HG02642 (cell line): ENCODE measurements around the gene NEURL3.
A peak's percentile ranks its signal among the peaks of the same experiment; 100 is the strongest.
"Not testable (repeated sequence)": the region's sequence is repeated elsewhere in the genome, so short reads cannot be mapped to it uniquely, and the experiment has no call there.

Experiments used
- ATAC-seq: cut with Tn5 transposase; IDR thresholded peaks from one replicate; pipeline ENCODE4 v1.9.1; 2021; ENCODE audit warnings: mild to moderate bottlenecking; ENCODE audit not compliant: unreplicated experiment, poor library complexity

Gene NEURL3

DNA sequence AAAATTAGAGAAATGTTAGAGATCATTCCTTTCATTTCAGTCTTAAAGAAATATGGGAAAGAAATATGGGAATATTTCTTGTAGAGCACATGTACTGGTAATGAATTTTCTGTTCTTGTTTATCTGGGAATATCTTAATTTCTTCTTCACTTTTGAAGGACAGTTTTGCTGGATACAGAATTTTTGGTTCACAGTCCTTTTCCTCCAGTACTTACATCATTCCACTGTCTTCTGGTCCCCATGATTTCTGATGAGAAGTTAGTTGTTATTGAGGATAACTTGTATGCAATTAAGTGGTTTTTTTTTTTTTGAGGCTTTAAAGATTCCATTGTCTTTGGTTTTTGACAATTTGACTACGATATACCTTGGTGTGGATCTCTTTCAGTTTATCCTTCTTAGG is 11.0 kb downstream of the NEURL3 start:
- ATAC-seq, result no peak

DNA sequence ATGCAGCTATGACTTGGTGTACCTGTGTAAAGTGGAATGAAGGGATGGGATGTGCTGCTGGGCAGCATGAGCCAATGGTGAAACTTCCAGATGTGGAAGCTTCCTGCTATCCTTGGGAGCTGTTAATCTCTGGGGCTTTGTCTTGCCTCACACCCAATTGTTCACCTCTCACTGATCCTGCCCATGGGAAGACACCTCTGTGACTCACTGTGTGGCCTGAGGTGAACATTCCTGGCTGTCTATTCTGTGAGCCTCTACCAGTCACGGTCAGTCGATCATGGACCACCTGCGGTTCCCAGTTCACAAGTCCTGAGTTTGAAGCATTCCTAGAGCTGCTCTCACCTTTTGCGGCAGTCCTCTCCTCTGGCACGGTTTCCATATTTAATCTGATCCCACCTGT is 12.1 kb downstream of the NEURL3 start:
- ATAC-seq, result no peak

DNA sequence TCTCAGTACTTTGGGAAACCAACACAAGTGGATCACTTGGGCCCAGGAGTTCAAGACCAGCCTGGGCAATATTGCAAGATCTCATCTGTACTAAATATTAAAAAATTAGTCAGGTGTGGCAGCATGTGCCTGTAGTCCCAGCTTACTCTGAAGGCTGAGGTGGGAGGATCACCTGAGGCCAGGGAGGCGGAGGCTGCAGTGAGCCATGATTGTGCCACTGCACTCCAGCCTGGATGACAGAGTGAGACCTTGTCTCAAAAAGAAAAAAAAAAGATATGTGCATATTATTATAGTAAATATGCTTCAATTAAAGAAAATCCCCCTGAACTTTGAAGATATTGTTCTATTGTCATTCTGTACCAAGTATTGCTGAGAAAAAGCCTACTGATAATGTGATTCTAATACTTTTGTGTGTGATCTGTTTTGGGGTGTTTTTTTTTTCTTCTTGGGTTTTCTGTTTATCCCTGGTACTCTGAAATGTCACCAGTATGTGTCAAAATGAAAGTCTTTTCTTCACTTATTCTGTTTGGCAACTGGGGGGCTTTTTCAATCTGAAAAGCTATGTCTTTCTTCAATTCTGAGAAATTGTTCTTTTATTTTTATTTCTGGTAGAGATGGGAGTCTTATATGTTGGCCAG is 13.2 kb downstream of the NEURL3 start:
- no peak for ATAC-seq

DNA sequence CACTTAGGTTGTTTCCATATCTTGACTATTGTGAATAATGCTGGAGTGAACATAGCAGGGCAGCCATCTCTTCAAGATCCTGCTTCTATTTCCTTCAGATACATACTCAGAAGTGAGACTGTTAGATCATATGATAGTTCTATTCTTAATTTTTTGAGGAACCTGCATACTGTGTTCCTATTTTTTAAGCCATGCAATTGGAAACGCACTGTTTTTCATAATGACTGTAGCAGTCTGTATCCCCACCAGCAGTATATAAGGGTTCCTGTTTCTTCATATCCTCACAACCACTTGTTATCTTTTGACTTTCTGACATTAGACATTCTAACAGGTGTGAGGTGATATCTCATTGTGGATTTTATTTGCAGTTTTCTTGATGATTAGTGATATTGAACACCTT is 15.5 kb downstream of the NEURL3 start:
- ATAC-seq, result no peak

DNA sequence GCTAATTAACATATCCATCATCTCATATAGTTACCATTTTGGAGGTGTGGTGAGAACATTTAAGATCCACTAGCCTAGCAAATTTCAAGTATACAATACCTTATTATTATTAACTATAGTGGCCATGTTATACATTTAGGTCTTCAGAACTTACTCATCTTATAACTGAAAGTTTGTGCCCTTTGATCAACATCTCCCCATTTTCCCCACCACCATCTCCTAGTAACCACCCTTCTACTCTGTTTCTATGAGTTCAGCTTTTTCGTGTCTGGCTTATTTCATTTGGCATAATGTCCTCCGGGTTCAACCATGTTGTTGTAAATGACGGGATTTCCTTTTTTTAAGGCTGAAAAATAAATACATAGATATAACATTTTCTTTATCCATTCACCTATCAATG is 15.9 kb downstream of the NEURL3 start:
- no peak for ATAC-seq

DNA sequence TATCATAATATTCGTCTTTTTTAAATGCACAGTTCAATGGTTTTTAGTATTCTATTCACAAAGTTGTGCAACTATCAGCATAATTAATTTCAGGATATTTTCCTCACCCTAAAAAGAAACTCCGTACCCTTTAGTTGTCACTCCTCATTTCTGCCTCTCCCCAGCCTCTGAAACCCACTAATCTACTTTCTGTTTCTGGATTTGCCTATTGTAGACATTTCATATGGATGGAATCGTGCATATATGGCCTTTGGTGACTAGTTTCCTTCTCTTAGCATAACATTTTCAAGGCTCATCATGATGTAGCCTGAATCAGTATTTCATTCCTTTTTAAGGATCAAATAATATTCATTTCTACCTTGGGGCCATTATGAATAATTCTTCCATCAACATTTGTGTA is 18.5 kb downstream of the NEURL3 start:
- ATAC-seq, result no peak

DNA sequence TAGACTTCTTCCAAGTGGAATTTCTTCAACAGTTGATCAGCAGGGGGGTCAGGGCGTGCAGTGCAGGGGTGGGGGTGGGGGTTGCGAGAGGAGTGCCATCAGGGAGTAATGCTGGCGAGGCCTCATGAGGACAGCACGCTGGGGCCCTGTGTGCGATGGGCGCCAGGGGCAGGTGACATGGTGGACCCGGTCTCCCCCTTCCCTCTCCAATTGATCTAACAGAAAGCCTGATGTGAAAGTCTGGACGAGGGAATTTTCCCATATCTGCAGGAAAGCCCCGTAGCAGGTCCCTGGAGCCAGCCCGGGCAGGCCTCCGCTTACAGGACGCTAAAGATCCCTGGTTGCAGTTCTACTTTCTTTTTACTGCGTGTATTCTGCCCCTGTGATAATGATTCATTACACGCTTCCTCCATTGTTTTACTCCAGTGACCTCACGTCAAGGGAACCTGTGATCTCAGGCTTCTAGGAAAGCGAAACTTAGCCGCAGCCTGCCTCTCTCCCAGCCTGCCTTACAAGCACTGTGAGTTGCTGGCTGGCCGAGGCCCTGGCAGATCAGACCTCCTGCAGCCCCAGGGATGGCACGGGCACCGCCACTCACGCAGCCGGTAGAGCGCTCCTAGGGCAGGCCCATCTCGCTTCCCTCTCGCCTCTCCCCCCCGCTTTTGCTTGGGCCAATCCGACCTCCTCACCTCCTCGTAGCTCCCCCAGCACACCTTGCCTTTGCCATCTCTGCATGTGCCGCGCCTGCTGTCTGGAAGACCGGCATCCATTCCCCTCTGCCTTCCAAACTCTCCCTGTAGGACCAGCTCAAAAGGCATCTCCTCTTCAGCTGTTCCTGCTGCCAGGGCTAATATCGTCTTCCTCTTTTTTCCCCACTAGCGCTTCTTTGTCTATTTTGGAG is 19.2 kb downstream of the NEURL3 start:
- peak; percentile 86 for ATAC-seq

DNA sequence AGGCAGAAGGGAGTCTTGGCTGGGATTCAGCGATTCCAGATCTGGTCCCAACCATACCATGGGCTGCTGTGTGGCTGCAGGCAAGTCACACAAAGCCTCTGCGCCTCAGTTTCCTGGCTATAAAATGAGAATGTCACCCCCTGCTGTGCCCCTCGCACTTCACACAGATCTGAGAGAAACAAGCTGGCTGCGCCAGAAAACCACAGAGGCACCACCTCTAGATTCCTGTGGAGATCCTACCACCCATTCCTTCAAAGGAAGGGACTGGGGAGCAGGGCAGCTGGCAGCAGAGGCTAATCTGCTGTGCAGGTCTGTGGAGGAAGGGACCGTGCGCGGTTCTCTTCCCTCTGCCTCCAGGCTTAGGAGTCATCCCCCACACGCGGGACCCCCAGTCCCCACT is 19.8 kb downstream of the NEURL3 start:
- peak; percentile 6 for ATAC-seq

DNA sequence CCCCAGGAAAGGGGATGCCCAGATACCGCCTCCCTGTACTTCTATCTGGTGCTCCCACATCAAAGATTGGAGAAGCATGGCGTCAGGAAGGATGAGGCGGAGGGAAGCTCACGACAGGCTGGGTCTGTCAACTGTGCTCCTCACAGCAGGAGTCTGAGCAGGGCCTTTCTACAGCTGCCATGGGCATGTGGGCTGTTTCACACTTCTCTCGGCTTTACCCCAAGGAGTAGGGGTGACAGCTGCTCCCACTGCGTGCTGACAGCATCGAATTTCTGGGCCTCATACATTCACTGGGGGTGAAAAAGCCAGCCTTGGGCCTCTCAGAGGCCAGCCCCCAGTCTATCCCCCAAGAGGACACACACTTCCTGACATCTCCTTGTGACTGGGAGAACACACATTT is 21.1 kb downstream of the NEURL3 start:
- no peak for ATAC-seq

DNA sequence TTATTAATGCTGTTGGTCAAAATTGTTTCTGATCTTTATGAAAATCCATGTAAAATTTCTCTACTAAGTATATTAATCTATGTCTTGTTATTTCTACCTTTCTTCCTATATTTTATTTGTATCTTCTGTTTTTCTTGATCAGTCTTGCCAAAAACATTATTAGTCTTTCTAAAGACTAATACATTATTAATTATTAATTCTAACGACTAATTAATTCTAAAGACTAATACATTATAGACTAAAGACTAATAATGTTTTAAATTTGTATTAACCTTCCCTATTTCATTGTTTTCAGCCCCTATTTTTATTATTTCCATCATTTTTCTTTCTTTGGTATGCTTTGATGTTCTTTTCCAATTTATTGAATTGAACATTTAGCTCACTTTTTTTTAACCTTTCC is 27.7 kb downstream of the NEURL3 start:
- no peak for ATAC-seq

DNA sequence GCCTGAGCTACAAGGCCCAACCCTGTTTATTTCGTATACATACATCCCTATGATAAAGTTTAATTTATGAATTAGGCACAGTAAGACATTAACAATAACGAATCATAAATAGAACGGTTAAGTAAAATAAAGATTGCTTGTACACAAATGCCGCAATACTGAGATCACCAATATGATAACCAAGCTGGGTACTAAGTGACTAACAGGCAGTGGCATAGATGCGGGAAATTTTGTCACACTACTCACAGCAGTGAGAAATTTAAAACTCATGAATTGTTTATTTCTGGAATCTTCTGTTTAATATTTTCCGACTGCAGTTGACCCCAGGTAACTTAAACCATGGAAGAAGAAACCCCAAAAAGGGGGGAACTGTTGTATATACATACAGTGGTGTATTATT is 33.4 kb downstream of the NEURL3 start:
- ATAC-seq, result no peak

DNA sequence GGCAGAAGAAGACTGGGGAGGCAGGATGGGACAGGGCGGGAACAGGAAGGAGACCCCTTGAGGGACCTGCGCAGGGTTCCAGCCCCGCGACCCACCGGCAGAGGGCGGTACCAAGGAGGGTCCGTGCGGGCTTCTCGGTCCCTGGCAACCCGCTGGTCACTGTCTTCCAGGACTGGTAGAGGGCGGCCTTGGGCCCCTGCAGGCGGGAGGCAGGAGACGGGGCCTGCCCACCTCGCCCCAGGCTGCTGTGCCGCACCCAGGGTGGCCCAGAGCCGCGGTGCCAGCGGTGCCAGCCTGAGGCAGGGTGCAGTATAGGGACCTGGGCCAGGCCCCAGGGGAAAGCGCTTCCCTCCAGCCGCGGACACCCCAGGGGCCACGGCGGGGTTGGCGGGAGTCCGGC is 34.5 kb downstream of the NEURL3 start:
- no peak for ATAC-seq

DNA sequence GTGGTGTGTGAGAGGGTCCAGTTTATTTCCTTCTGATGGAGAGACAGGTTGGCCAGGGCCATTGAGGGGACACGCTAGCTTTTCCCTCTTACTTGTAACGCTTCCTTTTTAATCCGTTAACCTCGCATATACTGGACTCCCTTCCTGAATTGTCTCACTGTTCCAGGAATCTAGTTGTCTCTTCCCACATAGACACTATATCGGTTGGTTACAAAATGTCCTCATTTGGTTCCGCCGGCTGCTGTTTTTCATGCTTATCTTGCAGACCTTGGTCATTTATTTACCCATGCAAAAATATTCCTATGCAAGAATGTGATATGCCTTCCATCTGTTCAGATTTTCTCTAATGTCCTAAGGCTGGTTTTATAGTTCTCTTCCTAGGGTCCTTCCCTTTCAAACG is 35.0 kb downstream of the NEURL3 start:
- no peak for ATAC-seq

DNA sequence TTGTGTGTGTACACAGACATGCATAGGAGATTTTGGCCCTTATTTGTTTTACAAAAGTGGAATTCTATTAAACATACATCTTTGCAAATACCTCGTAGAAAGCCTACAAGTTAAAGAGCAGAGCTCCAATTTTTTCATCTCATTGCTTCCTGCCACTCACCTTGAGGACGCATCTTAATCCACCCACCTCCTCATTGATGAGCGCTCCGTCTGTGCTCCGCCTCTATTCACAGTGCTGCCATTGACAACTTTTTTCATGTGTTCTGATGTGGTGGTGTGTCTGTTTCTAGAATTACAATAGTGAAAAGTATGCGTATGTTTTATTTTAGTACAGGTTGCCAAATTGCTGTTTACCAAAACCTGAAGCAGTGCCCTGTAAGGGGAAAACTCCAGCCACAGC is 36.3 kb downstream of the NEURL3 start:
- ATAC-seq, result no peak

DNA sequence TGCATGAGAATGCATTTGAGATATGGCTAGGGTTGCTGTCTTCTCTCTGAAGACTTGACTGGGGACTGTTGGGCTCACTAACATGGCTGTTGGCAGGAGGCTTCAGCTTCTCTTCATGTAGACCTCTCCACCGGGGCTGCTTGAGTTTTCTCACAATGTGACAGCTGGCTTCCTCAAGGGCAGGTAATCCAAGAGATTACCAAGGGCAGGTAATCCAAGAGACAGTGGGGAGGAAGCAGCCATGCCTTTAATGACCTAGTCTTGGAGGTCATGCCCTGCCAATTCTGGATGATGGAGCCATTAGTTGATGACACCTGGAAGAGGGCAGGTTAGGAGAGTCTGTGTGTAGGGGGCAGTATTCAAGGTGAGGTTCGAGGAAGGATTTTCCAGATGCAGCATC is 40.5 kb downstream of the NEURL3 start:
- ATAC-seq, result no peak

DNA sequence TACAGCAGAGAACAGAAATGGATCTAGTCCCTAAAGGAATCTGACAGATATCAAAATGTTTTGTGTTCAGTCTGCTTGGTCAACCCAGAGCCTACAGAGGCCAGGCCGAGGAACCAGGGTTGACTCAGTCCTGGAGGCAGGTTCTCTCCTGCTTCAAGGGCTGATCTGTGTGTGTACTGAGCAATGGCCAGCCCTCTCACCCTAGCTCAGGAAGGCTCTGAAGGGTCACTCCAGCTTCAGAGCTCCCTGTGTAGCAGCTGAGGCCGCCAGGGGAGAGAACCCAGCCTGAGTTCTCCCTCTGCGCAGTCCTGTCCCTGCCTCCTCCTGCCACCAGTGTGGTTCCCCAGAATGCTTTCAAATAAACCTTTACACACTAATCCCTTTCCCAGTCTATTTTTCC is 41.1 kb downstream of the NEURL3 start:
- ATAC-seq, result no peak

DNA sequence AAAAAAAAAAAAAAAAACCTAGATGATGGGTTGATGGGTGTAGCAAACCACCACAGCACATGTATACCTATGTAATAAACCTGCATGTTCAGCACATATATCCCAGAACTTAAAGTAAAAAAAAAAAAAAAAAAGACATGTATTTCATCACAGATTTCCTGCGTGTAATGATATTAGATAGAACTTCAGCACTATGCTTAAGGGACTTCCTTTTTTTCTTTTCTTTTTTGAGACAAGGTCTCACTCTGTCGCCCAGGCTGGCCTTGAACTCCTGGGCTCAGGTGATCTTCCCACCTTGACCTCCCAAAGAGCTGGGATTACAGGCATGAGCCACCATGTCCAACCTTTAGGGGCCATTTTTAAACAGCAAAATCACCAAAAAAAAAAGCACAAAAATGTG is 42.0 kb downstream of the NEURL3 start:
- no peak for ATAC-seq

DNA sequence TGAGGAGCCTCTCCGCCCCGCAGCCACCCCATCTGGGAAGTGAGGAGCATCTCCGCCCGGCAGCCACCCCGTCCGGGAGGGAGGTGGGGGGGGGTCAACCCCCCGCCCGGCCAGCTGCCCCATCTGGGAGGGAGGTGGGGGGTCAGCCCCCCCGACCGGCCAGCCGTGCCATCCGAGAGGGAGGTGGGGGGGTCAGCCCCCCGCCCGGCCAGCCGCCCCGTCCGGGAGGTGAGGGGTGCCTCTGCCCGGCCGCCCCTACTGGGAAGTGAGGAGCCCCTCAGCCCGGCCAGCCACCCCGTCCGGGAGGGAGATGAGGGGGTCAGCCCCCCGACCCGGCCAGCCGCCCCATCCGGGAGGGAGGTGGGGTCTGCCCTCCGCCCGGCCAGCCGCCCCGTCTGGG is 43.5 kb downstream of the NEURL3 start:
- not testable (repeated sequence) for ATAC-seq

DNA sequence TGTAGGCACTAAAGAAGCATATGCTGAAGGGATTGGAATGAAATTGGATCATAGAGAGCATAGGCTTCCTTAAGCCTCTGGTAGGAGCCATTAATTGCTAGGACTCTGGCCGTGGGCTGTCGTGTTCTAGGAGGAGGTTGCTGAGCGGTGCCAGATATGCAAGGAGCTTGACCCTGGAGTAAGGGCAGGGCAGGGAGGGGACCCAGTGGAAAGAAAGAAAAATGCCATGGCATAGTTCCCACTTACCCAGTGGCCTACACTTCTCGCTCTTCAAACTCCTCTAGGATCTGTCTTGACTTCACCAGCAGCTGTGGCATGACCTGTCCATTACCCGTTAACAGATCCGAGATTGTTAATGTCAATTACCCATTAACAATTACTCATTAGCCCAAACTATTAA is 53.1 kb downstream of the NEURL3 start:
- no peak for ATAC-seq

DNA sequence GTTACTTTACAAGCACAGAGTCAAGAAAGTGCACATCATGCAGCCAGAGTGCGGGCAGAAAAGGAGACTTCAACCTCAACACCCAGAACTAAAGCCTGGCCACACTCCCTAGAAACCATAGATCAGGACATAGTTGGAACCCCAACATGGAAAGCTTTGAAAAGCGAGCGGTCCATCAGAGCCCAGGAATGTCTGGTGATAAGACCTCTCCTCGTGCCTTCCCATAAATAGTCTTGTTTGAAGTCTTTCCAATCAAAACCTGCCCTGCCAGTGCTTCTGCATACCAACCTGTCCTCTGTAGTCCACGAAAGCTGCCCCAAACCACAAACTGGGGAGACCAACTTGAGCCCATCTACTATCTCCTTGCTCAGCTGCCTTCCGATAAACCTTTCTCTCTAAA is 55.5 kb downstream of the NEURL3 start:
- ATAC-seq, result no peak

DNA sequence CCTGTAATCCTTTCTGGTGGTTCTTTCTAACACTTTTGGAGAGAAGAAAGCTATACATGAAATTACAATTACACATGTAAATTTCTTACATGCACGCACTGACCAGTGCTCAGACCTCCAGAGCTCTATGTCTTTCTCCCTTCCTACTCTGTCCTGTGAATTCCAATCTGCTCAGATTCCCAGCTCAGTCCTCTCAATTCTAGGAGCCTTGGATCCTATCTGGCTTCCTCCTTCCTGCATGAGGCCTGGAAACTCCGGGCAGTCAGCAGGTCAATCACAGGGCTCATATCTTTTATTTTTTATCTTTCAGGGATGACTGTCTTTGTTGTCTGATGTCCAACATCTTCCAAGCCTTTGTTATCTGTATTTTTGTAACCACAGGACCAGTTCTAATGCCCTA is 56.0 kb downstream of the NEURL3 start:
- no peak for ATAC-seq

DNA sequence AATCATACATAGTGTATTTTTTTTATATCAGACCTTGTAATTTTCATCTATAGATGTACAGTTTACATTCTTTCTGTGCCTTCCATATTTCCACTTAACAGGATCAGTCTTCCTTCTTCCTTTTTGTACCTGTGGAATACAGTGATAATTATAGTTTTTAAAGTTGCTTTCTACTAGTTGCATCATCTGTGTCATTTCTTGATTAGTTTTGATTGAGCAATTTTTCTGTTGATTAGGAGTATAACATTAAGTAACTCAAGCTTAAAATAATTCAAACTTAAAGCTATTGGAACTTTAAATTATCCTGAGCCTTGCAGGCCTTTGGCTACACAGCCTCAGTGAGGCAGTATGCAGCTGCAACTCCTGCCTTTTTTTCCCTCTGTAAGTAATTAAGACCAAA is 57.4 kb downstream of the NEURL3 start:
- no peak for ATAC-seq
